Liver (tissue), 9 donors: ENCODE measurements around the gene CYSLTR2. TPM values are rescaled to one million over a fixed set of nuclear protein-coding genes. Genes with fewer than 3 reads are reported as not detected.

Source experiments
- DNase-seq: peaks from one replicate; pipeline ENCODE4 v3.0.0-alpha.2; 2017; ENCODE audit warnings: low spot score
- H3K27ac ChIP-seq, 2 donors: one replicate each; pipeline ENCODE4 v1.7.0; 2013; ENCODE audit warnings: inconsistent platforms in 2 of 2, low read length in 2 of 2, control low read depth in 1 of 2, low read depth in 1 of 2, mild to moderate bottlenecking in 1 of 2
- H3K27me3 ChIP-seq, 4 donors: one replicate each; pipeline versions ENCODE4 v1.6.1 to v1.7.0; 2013; ENCODE audit warnings: low read length in 3 of 4, inconsistent platforms in 1 of 4, mild to moderate bottlenecking in 1 of 4, moderate library complexity in 1 of 4; ENCODE audit not compliant: control insufficient read depth in 4 of 4, insufficient read depth in 4 of 4
- H3K36me3 ChIP-seq, 4 donors: one replicate each; pipeline versions ENCODE4 v1.6.1 to v1.7.0; 2013; ENCODE audit warnings: low read length in 3 of 4, mild to moderate bottlenecking in 3 of 4, low read depth in 1 of 4, moderate library complexity in 1 of 4; ENCODE audit not compliant: control insufficient read depth in 4 of 4, insufficient read depth in 3 of 4
- H3K4me1 ChIP-seq, 4 donors: one replicate each; pipeline versions ENCODE4 v1.6.1 to v1.7.0; 2013; ENCODE audit warnings: low read length in 3 of 4, mild to moderate bottlenecking in 3 of 4, moderate library complexity in 1 of 4; ENCODE audit not compliant: control insufficient read depth in 4 of 4, insufficient read depth in 4 of 4
- H3K4me3 ChIP-seq, 3 donors: one replicate each; pipeline versions ENCODE4 v1.6.1 to v1.7.0; 2013; ENCODE audit warnings: low read length in 3 of 3, control low read depth in 1 of 3, low read depth in 1 of 3, mild to moderate bottlenecking in 1 of 3
- H3K9ac ChIP-seq, 2 donors: one replicate each; pipeline ENCODE4 v1.7.0; 2013; ENCODE audit warnings: low read length in 2 of 2, mild to moderate bottlenecking in 2 of 2, moderate library complexity in 2 of 2, control low read depth in 1 of 2, low read depth in 1 of 2
- H3K9me3 ChIP-seq, 4 donors: one replicate each; pipeline versions ENCODE4 v1.6.1 to v1.7.0; 2013; ENCODE audit warnings: low read length in 3 of 4; ENCODE audit not compliant: control insufficient read depth in 4 of 4
- EGR1 ChIP-seq, 2 donors: IDR thresholded peaks; 2 replicates each; pipeline ENCODE4 v1.6.1; 2016 to 2018; ENCODE audit warnings: antibody characterized with exemption in 2 of 2, low read depth in 2 of 2
- FOXA1 ChIP-seq: IDR thresholded peaks from 2 replicates; pipeline ENCODE4 v1.6.1; 2016; ENCODE audit warnings: antibody characterized with exemption
- FOXA2 ChIP-seq: IDR thresholded peaks from 2 replicates; pipeline ENCODE4 v1.6.1; 2016; ENCODE audit warnings: antibody characterized with exemption
- GABPA ChIP-seq, 2 donors: IDR thresholded peaks in 1 of 2; conservative IDR thresholded peaks in 1 of 2; 2 replicates each; pipeline ENCODE4 v1.6.1; 2016; ENCODE audit warnings: antibody characterized with exemption in 2 of 2, mild to moderate bottlenecking in 1 of 2, moderate library complexity in 1 of 2
- HNF4A ChIP-seq, 2 donors: conservative IDR thresholded peaks; 2 replicates each; pipeline ENCODE4 v1.6.1; 2016; ENCODE audit warnings: antibody characterized with exemption in 2 of 2, mild to moderate bottlenecking in 2 of 2
- HNF4G ChIP-seq: IDR thresholded peaks from 2 replicates; pipeline ENCODE4 v1.6.1; 2016; ENCODE audit warnings: antibody characterized with exemption
- JUND ChIP-seq, 2 donors: IDR thresholded peaks; 2 replicates each; pipeline ENCODE4 v1.6.1; 2016; ENCODE audit warnings: antibody characterized with exemption in 2 of 2
- NR2F2 ChIP-seq: IDR thresholded peaks from 2 replicates; pipeline ENCODE4 v1.6.1; 2016; ENCODE audit warnings: antibody characterized with exemption
- RAD21 ChIP-seq, 2 donors: IDR thresholded peaks; 2 replicates each; pipeline ENCODE4 v1.6.1; 2016; ENCODE audit warnings: antibody characterized with exemption in 2 of 2, mild to moderate bottlenecking in 2 of 2
- RXRA ChIP-seq, 2 donors: IDR thresholded peaks; 2 replicates each; pipeline ENCODE4 v1.6.1; 2017 to 2018; ENCODE audit warnings: antibody characterized with exemption in 2 of 2, mild to moderate bottlenecking in 1 of 2
- SP1 ChIP-seq: IDR thresholded peaks from 2 replicates; pipeline ENCODE4 v1.6.1; 2018; ENCODE audit warnings: antibody characterized with exemption, mild to moderate bottlenecking
- TAF1 ChIP-seq: conservative IDR thresholded peaks from 2 replicates; pipeline ENCODE4 v1.6.1; 2016; ENCODE audit warnings: antibody characterized with exemption, mild to moderate bottlenecking
- YY1 ChIP-seq: IDR thresholded peaks from 2 replicates; pipeline ENCODE4 v1.6.1; 2016; ENCODE audit warnings: antibody characterized with exemption, mild to moderate bottlenecking
- WGBS: extraction: QIAGEN DNeasy Blood & Tissue Kit; methylation state at CpG from one replicate; pipeline ENCODE4 v1.1.7; 2013; 5-methylcytosine and 5-hydroxymethylcytosine counted together
- polyA plus RNA-seq, 2 donors: library from polyadenylated mRNA; stranded (reverse) in 1 of 2; unstranded in 1 of 2; fragments of 200-250 nt in 1 of 2; fragments of >200 nt in 1 of 2; fragmentation: Nextera tagmentation in 1 of 2; extraction: Ambion mirVana in 1 of 2; gene quantifications; one replicate each; pipeline versions ENCODE4 v1.2.1 to v1.2.3, GENCODE V29; 2013 to 2015
- total RNA-seq, 2 donors: library from RNA; depleted of rRNA; stranded (reverse); fragments of >200 nt; gene quantifications; one replicate each; pipeline ENCODE4 v1.2.3, GENCODE V29; 2014
- TF ChIP-seq, protein P1 (sequence below): fragments of 150-350 bp; IDR thresholded peaks from 2 replicates; pipeline ENCODE4 v1.5.1; 2017; ENCODE audit warnings: improper control_type of control experiment, low read depth, low read length; ENCODE audit not compliant: missing input control
- TF ChIP-seq, protein P2 (sequence below): IDR thresholded peaks from 2 replicates; pipeline ENCODE4 v1.6.1; 2016; ENCODE audit warnings: antibody characterized with exemption
- TF ChIP-seq, protein P3 (sequence below): IDR thresholded peaks from 2 replicates; pipeline ENCODE4 v1.6.1; 2016; ENCODE audit warnings: antibody characterized with exemption
- TF ChIP-seq, protein P4 (sequence below): IDR thresholded peaks from 2 replicates; pipeline ENCODE4 v1.6.1; 2016; ENCODE audit warnings: antibody characterized with exemption
- TF ChIP-seq, protein P5 (sequence below): IDR thresholded peaks from 2 replicates; pipeline ENCODE4 v1.6.1; 2016; ENCODE audit warnings: antibody characterized with exemption, mild to moderate bottlenecking
- donor health status: healthy.
- donor health status: healthy.
- donor health status: healthy.
- donor health status: healthy.
- donor health status: healthy.

CYSLTR2 gene
- total and polyA plus RNA-seq, 4 donors: 0.07 to 0.37 (median 0.15) TPM

DNA sequence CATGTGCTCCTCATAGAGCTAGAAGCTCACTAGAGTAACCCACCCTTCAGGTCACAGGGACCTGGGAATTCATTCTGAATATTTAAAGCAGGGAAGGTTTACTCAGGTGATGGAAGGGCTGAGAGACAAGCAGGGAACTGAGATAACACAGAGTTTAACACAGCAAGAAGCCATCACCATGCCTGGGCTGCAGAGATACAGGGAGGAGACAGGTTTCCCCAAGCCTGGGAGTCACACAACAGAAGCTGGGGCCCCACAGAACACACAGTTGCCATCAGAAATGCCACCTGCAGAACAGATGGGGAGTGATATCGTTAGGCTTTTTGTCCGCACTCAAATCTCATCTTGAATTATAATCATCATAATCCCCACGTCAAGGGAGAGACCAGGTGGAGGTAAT, 7.9 kb upstream of the CYSLTR2 start:
- DNase-seq: no peak
- no peaks in the 10 kb centered on the region for H3K27me3 ChIP-seq
- no peak overlapping the region for H3K27ac ChIP-seq
- H3K4me1 ChIP-seq: no peaks in the 10 kb centered on the region
- no peak overlapping the region for H3K9ac ChIP-seq
- 88% methylated on average over 3 of the region's 3 CpGs for WGBS
- H3K36me3 ChIP-seq: no peaks in the 10 kb centered on the region
- H3K4me3 ChIP-seq: no peak overlapping the region
- no peaks in the 10 kb centered on the region for H3K9me3 ChIP-seq
- TF ChIP-seq FOXA1: no peak

DNA sequence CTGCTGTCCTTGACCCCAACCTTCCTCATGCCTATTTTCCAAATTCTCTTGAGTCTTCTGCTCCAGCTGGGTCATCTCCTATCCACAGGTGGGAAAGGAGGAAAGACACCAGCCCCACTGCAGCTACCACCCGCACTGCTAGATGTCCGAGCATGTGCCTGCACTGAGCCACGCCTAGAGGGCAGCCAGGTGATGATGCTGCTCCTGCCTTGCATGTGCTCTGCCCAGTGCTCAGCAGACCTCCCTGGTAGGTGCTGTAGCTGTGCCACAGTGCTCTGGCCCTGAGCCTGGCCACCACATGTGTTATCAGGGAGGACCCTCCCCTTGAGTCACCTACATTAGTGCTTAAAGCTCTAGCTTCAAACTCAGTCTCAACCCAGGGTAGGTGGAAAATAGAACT, 6.9 kb upstream of the CYSLTR2 start:
- Histone ChIP-seq H3K36me3 (no peaks in the 10 kb centered on the region), H3K27ac (no peak overlapping the region), H3K4me1 (no peaks in the 10 kb centered on the region), H3K27me3 (no peaks in the 10 kb centered on the region), H3K9me3 (no peaks in the 10 kb centered on the region), H3K4me3 (no peak overlapping the region), H3K9ac (no peak overlapping the region)
- TF ChIP-seq FOXA2: no peak
- TF ChIP-seq JUND (IDR thresholded peaks at IDR 0.05): no peak
- TF ChIP-seq, protein P1, sequence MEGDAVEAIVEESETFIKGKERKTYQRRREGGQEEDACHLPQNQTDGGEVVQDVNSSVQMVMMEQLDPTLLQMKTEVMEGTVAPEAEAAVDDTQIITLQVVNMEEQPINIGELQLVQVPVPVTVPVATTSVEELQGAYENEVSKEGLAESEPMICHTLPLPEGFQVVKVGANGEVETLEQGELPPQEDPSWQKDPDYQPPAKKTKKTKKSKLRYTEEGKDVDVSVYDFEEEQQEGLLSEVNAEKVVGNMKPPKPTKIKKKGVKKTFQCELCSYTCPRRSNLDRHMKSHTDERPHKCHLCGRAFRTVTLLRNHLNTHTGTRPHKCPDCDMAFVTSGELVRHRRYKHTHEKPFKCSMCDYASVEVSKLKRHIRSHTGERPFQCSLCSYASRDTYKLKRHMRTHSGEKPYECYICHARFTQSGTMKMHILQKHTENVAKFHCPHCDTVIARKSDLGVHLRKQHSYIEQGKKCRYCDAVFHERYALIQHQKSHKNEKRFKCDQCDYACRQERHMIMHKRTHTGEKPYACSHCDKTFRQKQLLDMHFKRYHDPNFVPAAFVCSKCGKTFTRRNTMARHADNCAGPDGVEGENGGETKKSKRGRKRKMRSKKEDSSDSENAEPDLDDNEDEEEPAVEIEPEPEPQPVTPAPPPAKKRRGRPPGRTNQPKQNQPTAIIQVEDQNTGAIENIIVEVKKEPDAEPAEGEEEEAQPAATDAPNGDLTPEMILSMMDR: no peak
- TF ChIP-seq, protein P2, sequence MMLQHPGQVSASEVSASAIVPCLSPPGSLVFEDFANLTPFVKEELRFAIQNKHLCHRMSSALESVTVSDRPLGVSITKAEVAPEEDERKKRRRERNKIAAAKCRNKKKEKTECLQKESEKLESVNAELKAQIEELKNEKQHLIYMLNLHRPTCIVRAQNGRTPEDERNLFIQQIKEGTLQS: no peak
- no peak for TF ChIP-seq GABPA (IDR thresholded peaks at IDR 0.05 in 1 of 2, conservative IDR thresholded peaks at IDR 0.05 in 1 of 2)
- no peak for TF ChIP-seq FOXA1
- TF ChIP-seq SP1: no peak
- no peak for TF ChIP-seq HNF4A (conservative IDR thresholded peaks at IDR 0.05)
- TF ChIP-seq, protein P3, sequence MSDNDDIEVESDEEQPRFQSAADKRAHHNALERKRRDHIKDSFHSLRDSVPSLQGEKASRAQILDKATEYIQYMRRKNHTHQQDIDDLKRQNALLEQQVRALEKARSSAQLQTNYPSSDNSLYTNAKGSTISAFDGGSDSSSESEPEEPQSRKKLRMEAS: no peak
- TF ChIP-seq NR2F2: no peak
- no peak for TF ChIP-seq TAF1
- no peak for TF ChIP-seq HNF4G
- TF ChIP-seq, protein P4, sequence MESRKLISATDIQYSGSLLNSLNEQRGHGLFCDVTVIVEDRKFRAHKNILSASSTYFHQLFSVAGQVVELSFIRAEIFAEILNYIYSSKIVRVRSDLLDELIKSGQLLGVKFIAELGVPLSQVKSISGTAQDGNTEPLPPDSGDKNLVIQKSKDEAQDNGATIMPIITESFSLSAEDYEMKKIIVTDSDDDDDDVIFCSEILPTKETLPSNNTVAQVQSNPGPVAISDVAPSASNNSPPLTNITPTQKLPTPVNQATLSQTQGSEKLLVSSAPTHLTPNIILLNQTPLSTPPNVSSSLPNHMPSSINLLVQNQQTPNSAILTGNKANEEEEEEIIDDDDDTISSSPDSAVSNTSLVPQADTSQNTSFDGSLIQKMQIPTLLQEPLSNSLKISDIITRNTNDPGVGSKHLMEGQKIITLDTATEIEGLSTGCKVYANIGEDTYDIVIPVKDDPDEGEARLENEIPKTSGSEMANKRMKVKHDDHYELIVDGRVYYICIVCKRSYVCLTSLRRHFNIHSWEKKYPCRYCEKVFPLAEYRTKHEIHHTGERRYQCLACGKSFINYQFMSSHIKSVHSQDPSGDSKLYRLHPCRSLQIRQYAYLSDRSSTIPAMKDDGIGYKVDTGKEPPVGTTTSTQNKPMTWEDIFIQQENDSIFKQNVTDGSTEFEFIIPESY: no peak
- no peak for TF ChIP-seq RXRA (IDR thresholded peaks at IDR 0.05)
- no peak for TF ChIP-seq RAD21 (IDR thresholded peaks at IDR 0.05)
- no peak for TF ChIP-seq YY1
- no peak for TF ChIP-seq EGR1 (IDR thresholded peaks at IDR 0.05; ENCODE audit: low read depth in 2 of 2)
- TF ChIP-seq, protein P5, sequence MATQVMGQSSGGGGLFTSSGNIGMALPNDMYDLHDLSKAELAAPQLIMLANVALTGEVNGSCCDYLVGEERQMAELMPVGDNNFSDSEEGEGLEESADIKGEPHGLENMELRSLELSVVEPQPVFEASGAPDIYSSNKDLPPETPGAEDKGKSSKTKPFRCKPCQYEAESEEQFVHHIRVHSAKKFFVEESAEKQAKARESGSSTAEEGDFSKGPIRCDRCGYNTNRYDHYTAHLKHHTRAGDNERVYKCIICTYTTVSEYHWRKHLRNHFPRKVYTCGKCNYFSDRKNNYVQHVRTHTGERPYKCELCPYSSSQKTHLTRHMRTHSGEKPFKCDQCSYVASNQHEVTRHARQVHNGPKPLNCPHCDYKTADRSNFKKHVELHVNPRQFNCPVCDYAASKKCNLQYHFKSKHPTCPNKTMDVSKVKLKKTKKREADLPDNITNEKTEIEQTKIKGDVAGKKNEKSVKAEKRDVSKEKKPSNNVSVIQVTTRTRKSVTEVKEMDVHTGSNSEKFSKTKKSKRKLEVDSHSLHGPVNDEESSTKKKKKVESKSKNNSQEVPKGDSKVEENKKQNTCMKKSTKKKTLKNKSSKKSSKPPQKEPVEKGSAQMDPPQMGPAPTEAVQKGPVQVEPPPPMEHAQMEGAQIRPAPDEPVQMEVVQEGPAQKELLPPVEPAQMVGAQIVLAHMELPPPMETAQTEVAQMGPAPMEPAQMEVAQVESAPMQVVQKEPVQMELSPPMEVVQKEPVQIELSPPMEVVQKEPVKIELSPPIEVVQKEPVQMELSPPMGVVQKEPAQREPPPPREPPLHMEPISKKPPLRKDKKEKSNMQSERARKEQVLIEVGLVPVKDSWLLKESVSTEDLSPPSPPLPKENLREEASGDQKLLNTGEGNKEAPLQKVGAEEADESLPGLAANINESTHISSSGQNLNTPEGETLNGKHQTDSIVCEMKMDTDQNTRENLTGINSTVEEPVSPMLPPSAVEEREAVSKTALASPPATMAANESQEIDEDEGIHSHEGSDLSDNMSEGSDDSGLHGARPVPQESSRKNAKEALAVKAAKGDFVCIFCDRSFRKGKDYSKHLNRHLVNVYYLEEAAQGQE: no peak
- DNase-seq: no peak
- WGBS: 95% methylated on average over 3 of the region's 3 CpGs
